CD4-positive, alpha-beta T cell treated with Interleukin-4 for 4 hours (primary cell): ENCODE data around the gene COL26A1.
"Not testable (repeated sequence)": the region's sequence is repeated elsewhere in the genome, so short reads cannot be mapped to it uniquely, and the experiment has no call there.

Source experiments
- DNase-seq: peaks from one replicate; pipeline ENCODE4 v3.0.0-alpha.2; 2020

Gene COL26A1

GRCh38 chr7:101453617-101454016, 90.9 kb downstream of the COL26A1 start:
- no peak for DNase-seq

- DNase-seq: no peak
These were observed 94.5 kb downstream of the COL26A1 start for GRCh38 chr7:101457001-101457750.

GRCh38 chr7:101465131-101465530, 102.5 kb downstream of the COL26A1 start:
- DNase-seq: no peak

- no peak for DNase-seq
These were observed 103.0 kb downstream of the COL26A1 start for GRCh38 chr7:101465576-101466196.

GRCh38 chr7:101466871-101467270, 104.2 kb downstream of the COL26A1 start:
- no peak for DNase-seq

GRCh38 chr7:101468546-101469275, 106.0 kb downstream of the COL26A1 start:
- DNase-seq: no peak

- DNase-seq: no peak
These were observed 108.2 kb downstream of the COL26A1 start for GRCh38 chr7:101470668-101471487.

- DNase-seq: no peak
These were observed 111.5 kb downstream of the COL26A1 start for GRCh38 chr7:101474178-101474577.

GRCh38 chr7:101475691-101476090, 113.0 kb downstream of the COL26A1 start:
- DNase-seq: not testable (repeated sequence)

GRCh38 chr7:101479217-101479616, 116.5 kb downstream of the COL26A1 start:
- DNase-seq: no peak

- not testable (repeated sequence) for DNase-seq
These were observed 123.4 kb downstream of the COL26A1 start for GRCh38 chr7:101486056-101486432.

GRCh38 chr7:101486433-101487104, 123.9 kb downstream of the COL26A1 start:
- no peak for DNase-seq

GRCh38 chr7:101487105-101487458, 124.4 kb downstream of the COL26A1 start:
- no peak for DNase-seq

- no peak for DNase-seq
These were observed 125.1 kb downstream of the COL26A1 start for GRCh38 chr7:101487753-101488152.

GRCh38 chr7:101488826-101489572, 126.3 kb downstream of the COL26A1 start:
- no peak for DNase-seq

GRCh38 chr7:101490439-101490838, 127.8 kb downstream of the COL26A1 start:
- not testable (repeated sequence) for DNase-seq

- not testable (repeated sequence) for DNase-seq
These were observed 128.8 kb downstream of the COL26A1 start for GRCh38 chr7:101491442-101491841.

GRCh38 chr7:101494602-101495329, 132.1 kb downstream of the COL26A1 start:
- DNase-seq: no peak

GRCh38 chr7:101496017-101496416, 133.3 kb downstream of the COL26A1 start:
- DNase-seq: no peak

- no peak for DNase-seq
These were observed 138.7 kb downstream of the COL26A1 start for GRCh38 chr7:101501351-101501750.
